SK-N-SH (cell line): ENCODE measurements around the gene FLOT1. TPM values are rescaled to one million over a fixed set of nuclear protein-coding genes. Genes with fewer than 3 reads are reported as not detected.

ENCODE experiments used
- CTCF ChIA-PET: fragments of 300-600, 350-600 bp; formaldehyde crosslinking; extraction: SDS; loops from one replicate; lab custom pipeline; 2021; lab: Yijun Ruan, JAX
- POLR2A ChIA-PET: fragments of 350-600 bp; sonication (Branson Sonifier 250); formaldehyde crosslinking; extraction: SDS; loops from one replicate; lab custom pipeline; 2020; ENCODE audit warnings: antibody characterized with exemption, inconsistent platforms; lab: Yijun Ruan, JAX
- DNase-seq: peaks from one replicate; pipeline ENCODE4 v3.0.0; 2012
- H2AFZ ChIP-seq: fragments of 200-600 bp; sonication (generic); 2 replicates; pipeline ENCODE4 v1.8.1; 2016; ENCODE audit warnings: antibody characterized with exemption, mild to moderate bottlenecking, low read depth
- H3F3A ChIP-seq: fragments of 200-600 bp; sonication (generic); replicated peaks from 2 replicates; pipeline ENCODE3; 2016; ENCODE audit warnings: antibody characterized with exemption, mild to moderate bottlenecking; ENCODE audit not compliant: insufficient read depth
- H3K27ac ChIP-seq, 2 experiments: fragments of 200-500 bp in 1 of 2; fragments of 200-600 bp in 1 of 2; sonication (Bioruptor generic) in 1 of 2; sonication (generic), shearing (Covaris generic) in 1 of 2; 2 replicates each; pipeline versions ENCODE4 v1.5.1 to v1.6.1; 2014 to 2016; ENCODE audit warnings: low read depth in 2 of 2, inconsistent platforms in 1 of 2, low read length in 1 of 2, mild to moderate bottlenecking in 1 of 2, mixed read lengths in 1 of 2
- H3K27me3 ChIP-seq: fragments of 200-600 bp; sonication (generic), shearing (Covaris generic); 2 replicates; pipeline ENCODE4 v1.6.1; 2016; ENCODE audit warnings: mixed run types; ENCODE audit not compliant: insufficient read depth
- H3K36me3 ChIP-seq, 2 experiments: fragments of 200-500 bp in 1 of 2; fragments of 200-600 bp in 1 of 2; sonication (Bioruptor generic) in 1 of 2; sonication (generic) in 1 of 2; replicated peaks in 1 of 2; 2 replicates each; pipeline versions ENCODE3 to v1.5.1; 2014 to 2016; ENCODE audit warnings: low read length in 1 of 2, mild to moderate bottlenecking in 1 of 2; ENCODE audit not compliant: insufficient read depth in 2 of 2, control insufficient read depth in 1 of 2
- H3K4me1 ChIP-seq, 2 experiments: fragments of 200-500 bp in 1 of 2; fragments of 200-600 bp in 1 of 2; sonication (Bioruptor generic) in 1 of 2; sonication (generic), shearing (Covaris generic) in 1 of 2; 2 replicates each; pipeline versions ENCODE4 v1.5.1 to v1.6.1; 2014 to 2016; ENCODE audit warnings: low read depth in 1 of 2, low read length in 1 of 2, mixed run types in 1 of 2; ENCODE audit not compliant: insufficient read depth in 2 of 2, control insufficient read depth in 1 of 2
- H3K4me2 ChIP-seq: fragments of 200-600 bp; sonication (generic), shearing (Covaris generic); 2 replicates; pipeline ENCODE4 v1.6.1; 2017; ENCODE audit warnings: mixed run types
- H3K4me3 ChIP-seq, 2 experiments: fragments of 200-500 bp in 1 of 2; fragments of 200-600 bp in 1 of 2; sonication (Bioruptor generic) in 1 of 2; sonication (generic), shearing (Covaris generic) in 1 of 2; 2 replicates each; pipeline versions ENCODE4 v1.5.1 to v1.8.1; 2014 to 2016; ENCODE audit warnings: low read depth in 2 of 2, inconsistent platforms in 1 of 2, low read length in 1 of 2, mild to moderate bottlenecking in 1 of 2, mixed read lengths in 1 of 2, moderate library complexity in 1 of 2
- H3K79me2 ChIP-seq: fragments of 200-600 bp; sonication (generic); 2 replicates; pipeline ENCODE4 v1.8.1; 2017; ENCODE audit warnings: mild to moderate bottlenecking; ENCODE audit not compliant: insufficient read depth
- H3K9ac ChIP-seq: fragments of 200-600 bp; sonication (generic); 2 replicates; pipeline ENCODE4 v1.6.1; 2017; ENCODE audit warnings: mixed run types
- H3K9me2 ChIP-seq: fragments of 200-600 bp; sonication (generic); 2 replicates; pipeline ENCODE4 v1.6.1; 2017; ENCODE audit warnings: mixed run types
- H3K9me3 ChIP-seq: fragments of 200-600 bp; sonication (generic); 2 replicates; pipeline ENCODE4 v1.6.1; 2017; ENCODE audit warnings: mixed run types, mild to moderate bottlenecking, moderate library complexity
- H4K20me1 ChIP-seq: fragments of 200-600 bp; sonication (generic); 2 replicates; pipeline ENCODE4 v1.6.1; 2017; ENCODE audit warnings: mild to moderate bottlenecking, mixed run types; ENCODE audit not compliant: insufficient read depth
- ELF1 ChIP-seq: IDR thresholded peaks from 2 replicates; pipeline ENCODE4 v1.4.0; 2012
- GABPA ChIP-seq: IDR thresholded peaks from 2 replicates; pipeline ENCODE4 v1.4.0; 2012; ENCODE audit warnings: low read depth, mild to moderate bottlenecking
- IRF3 ChIP-seq: fragments of 150-350 bp; IDR thresholded peaks from 2 replicates; pipeline ENCODE4 v1.6.1; 2016; ENCODE audit warnings: mild to moderate bottlenecking, low read depth, low read length
- MAX ChIP-seq: IDR thresholded peaks from 2 replicates; pipeline ENCODE4 v1.4.0; 2012; ENCODE audit warnings: low read depth
- MEF2A ChIP-seq: IDR thresholded peaks from 2 replicates; pipeline ENCODE4 v1.4.0; 2012; ENCODE audit warnings: low read depth, borderline replicate concordance
- MXI1 ChIP-seq: IDR thresholded peaks from 2 replicates; pipeline ENCODE4 v1.6.1; 2012; ENCODE audit warnings: mild to moderate bottlenecking, low read depth, low read length, improper control_type of control experiment
- NRF1 ChIP-seq: IDR thresholded peaks from 2 replicates; pipeline ENCODE4 v1.6.1; 2012; ENCODE audit warnings: low read depth, mild to moderate bottlenecking, low read length
- PBX3 ChIP-seq: IDR thresholded peaks from 2 replicates; pipeline ENCODE4; 2012
- POLR2AphosphoS5 ChIP-seq: IDR thresholded peaks from 2 replicates; pipeline ENCODE4 v1.6.1; 2012; ENCODE audit warnings: low read depth, low read length
- RCOR1 ChIP-seq: fragments of 150-350 bp; IDR thresholded peaks from 2 replicates; pipeline ENCODE4 v1.6.1; 2017; ENCODE audit warnings: antibody characterized with exemption, low read length
- SIN3A ChIP-seq: IDR thresholded peaks from 2 replicates; pipeline ENCODE4 v1.6.1; 2012; ENCODE audit warnings: low read depth, mild to moderate bottlenecking, low read length, moderate library complexity, borderline replicate concordance
- TAF1 ChIP-seq: IDR thresholded peaks from 2 replicates; pipeline ENCODE4 v1.6.1; 2012; ENCODE audit warnings: low read depth, mild to moderate bottlenecking, low read length, moderate library complexity, borderline replicate concordance
- TCF12 ChIP-seq: IDR thresholded peaks from 2 replicates; pipeline ENCODE4 v1.4.0; 2012
- TEAD4 ChIP-seq: IDR thresholded peaks from 2 replicates; pipeline ENCODE4 v1.4.0; 2012; ENCODE audit warnings: mild to moderate bottlenecking, borderline replicate concordance; ENCODE audit not compliant: insufficient read depth
- YY1 ChIP-seq: IDR thresholded peaks from 2 replicates; pipeline ENCODE4 v1.4.0; 2012; ENCODE audit warnings: low read depth, mild to moderate bottlenecking
- WGBS: methylation state at CpG from one replicate; pipeline ENCODE4 v1.1.6; 2017; ENCODE audit warnings: low lambda C conversion rate; 5-methylcytosine and 5-hydroxymethylcytosine counted together
- polyA plus RNA-seq, 3 experiments: library from polyadenylated mRNA; depleted of rRNA; stranded (reverse); fragments of >200 nt; gene quantifications; 2 replicates each; pipeline ENCODE4 v1.2.3, GENCODE V29; 2012
- TF ChIP-seq, protein P1 (sequence below): IDR thresholded peaks from 2 replicates; pipeline ENCODE4 v1.4.0; 2012; ENCODE audit warnings: low read depth, borderline replicate concordance
- TF ChIP-seq, protein P2 (sequence below): fragments of 150-350 bp; IDR thresholded peaks from 2 replicates; pipeline ENCODE4 v1.6.1; 2017; ENCODE audit warnings: antibody characterized with exemption, low read length, low read depth, borderline replicate concordance
- TF ChIP-seq, protein P3 (sequence below): fragments of 200-600 bp; sonication (generic); IDR thresholded peaks from 2 replicates; pipeline ENCODE4 v1.6.1; 2017; ENCODE audit warnings: antibody characterized with exemption, mild to moderate bottlenecking, moderate library complexity

Gene FLOT1
- polyA plus RNA-seq, 1 of the 3 experiments (the other 2 are of a cell fraction) = 462 TPM

DNA sequence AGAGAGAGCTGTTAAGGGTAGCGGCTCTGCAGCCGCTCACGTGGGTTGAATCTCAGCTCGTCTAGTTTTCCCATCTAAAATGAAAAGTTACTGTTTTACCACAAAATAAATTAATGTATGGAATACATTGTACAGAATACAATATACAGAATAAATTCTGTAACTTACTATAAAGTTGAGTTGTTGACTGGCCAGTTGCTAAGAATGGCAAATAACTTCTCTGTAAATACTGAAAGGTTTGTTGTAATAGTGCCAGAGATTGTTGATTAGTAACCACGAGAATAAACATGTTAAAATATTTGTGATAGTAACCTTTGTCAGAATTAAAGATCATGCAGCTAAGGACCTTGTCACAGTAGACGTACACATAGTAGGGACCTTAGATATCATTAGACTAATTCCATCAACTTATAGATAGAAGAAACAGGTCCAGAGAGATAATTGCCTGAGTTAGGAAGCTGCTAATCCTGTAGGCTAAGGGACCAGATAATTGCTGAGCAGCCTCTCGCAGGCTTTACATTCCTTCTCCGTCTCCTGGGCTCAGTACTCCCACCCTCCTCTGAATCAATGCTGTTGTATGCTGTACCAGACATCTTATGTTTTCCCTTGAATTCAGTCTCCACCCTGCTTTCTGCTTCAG lies 51.2 kb downstream of the FLOT1 start:
- H2AFZ ChIP-seq = peak overlapping the region; percentile 88
- no peaks in the 10 kb centered on the region for H3K27me3 ChIP-seq
- no peaks in the 10 kb centered on the region for H3K36me3 ChIP-seq
- DNase-seq = no peak
- H3K4me2 ChIP-seq = peak overlapping the region; percentile 76
- peak overlapping the region; percentile 74 for H3K9ac ChIP-seq
- 33% methylated on average over 8 of the region's 8 CpGs for WGBS
- peak overlapping the region; percentile 78 to 87; a peak in 3 of 4 replicates for H3K27ac ChIP-seq
- CTCF ChIA-PET = interaction anchor here (1.2 to 29.8 kb wide), 4 partner anchors 9 to 32 kb away, joined by 3 to 838 read pairs (median 32); partner anchors contain the start of genes DHX16, FLOT1, MDC1 and TUBB
- no peaks in the 10 kb centered on the region for H3K9me3 ChIP-seq
- H3F3A ChIP-seq = no peaks in the 10 kb centered on the region
- H3K9me2 ChIP-seq = no peaks in the 10 kb centered on the region
- peak overlapping the region; percentile 66 to 86 for H3K4me3 ChIP-seq
- peaks cover 42% of the 10 kb centered on the region for H3K79me2 ChIP-seq
- TF ChIP-seq PBX3 = 0 out of 2 replicates have a peak, but pooled peaks have one; percentile 15
- TF ChIP-seq, protein P1, sequence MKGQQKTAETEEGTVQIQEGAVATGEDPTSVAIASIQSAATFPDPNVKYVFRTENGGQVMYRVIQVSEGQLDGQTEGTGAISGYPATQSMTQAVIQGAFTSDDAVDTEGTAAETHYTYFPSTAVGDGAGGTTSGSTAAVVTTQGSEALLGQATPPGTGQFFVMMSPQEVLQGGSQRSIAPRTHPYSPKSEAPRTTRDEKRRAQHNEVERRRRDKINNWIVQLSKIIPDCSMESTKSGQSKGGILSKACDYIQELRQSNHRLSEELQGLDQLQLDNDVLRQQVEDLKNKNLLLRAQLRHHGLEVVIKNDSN = no peak
- POLR2A ChIA-PET = interaction anchor here (0.5 to 1.5 kb wide), 7 partner anchors 10 to 847 kb away, joined by 3 to 6 read pairs (median 3); partner anchors contain the start of gene MDC1
- H3K4me1 ChIP-seq = peaks cover 17 to 27% of the 10 kb centered on the region in 2 experiments; a peak in 2 of 4 replicates
- no peaks in the 10 kb centered on the region for H4K20me1 ChIP-seq

DNA sequence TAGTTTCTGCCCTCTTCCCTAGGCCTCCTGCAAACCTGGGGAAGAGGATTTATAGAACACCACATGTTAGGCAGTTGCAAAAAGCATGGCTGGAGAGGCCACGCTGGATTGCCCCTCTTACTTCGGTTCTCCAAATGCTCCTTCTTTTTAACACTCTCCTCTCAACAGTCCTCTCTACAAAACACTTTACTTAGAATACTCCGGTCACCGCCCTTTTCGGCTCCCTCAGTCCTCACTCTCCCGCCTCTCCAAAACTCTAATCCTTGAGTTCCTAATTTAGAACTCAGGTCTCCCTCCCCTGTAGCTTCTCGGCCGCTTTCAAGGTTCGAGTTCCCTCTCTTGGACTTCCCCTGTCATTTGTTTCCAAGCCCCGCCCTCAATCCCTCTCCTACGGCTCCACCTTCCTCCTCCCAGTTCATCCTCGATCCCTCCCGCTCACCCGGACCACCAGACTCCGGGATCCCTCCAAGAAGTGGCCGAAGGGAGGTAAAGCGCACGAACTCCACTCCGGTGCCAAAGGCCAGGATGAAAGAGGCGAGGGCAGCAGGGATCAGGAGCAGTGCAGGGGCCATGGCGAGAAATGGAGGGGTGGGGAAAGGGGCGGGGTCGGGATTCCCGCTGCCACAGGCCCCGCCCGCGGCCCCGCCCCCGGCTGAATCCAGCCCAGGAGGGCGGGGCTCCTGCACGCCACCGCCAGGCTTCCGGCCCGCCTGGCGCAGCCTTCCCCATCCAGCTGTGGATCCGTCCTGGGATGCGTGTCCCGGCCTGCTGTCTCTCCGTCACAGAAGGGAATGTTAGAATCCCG lies 51.9 kb downstream of the FLOT1 start, which contains the start of gene NRM:
TSS of gene NRM (minus strand) at position 582 of the 805 bp plus-strand sequence. CDS start at position 572, 10 bp downstream.
- WGBS = under 1% methylated on average over 35 of the region's 40 CpGs
- Histone ChIP-seq H3K9ac (peak within 1 kb of the TSS; percentile 74), H3K27me3 (no peaks in the 10 kb centered on the region), H3K36me3 (no peaks in the 10 kb centered on the region), H4K20me1 (no peaks in the 10 kb centered on the region; the same call in 1 of the 2 replicates), H3K27ac (peak within 1 kb of the TSS; percentile 78 to 87), H3F3A (no peaks in the 10 kb centered on the region), H3K9me2 (no peaks in the 10 kb centered on the region), H3K4me1 (peaks cover 17 to 34% of the 10 kb centered on the region in 2 experiments; a peak in 2 of 4 replicates), H3K4me3 (peak within 1 kb of the TSS; percentile 66 to 86), H3K9me3 (no peaks in the 10 kb centered on the region), H2AFZ (peak within 1 kb of the TSS; percentile 88), H3K79me2 (peaks cover 49% of the 10 kb centered on the region), H3K4me2 (peak within 1 kb of the TSS; percentile 76)
- peak; percentile 94 for DNase-seq
- POLR2A ChIA-PET = interaction anchor here (0.5 to 1.5 kb wide), 8 partner anchors 9 to 847 kb away, joined by 3 to 6 read pairs (median 3); partner anchors contain the start of gene MDC1
- CTCF ChIA-PET = interaction anchor here (2.0 to 29.8 kb wide), 3 partner anchors 8 to 32 kb away, joined by 7 to 838 read pairs (median 56); partner anchors contain the start of genes FLOT1, MDC1 and TUBB
- TF ChIP-seq IRF3 = no peak
- peak; percentile 53; the same call in 1 of the 2 replicates for TF ChIP-seq GABPA
- TF ChIP-seq SIN3A = peak; percentile 88
- TF ChIP-seq TEAD4 = no peak
- TF ChIP-seq MAX = peak; percentile 57
- peak; percentile 55; the same call in 1 of the 2 replicates for TF ChIP-seq TAF1
- TF ChIP-seq ELF1 = 0 out of 2 replicates have a peak, but pooled peaks have one; percentile 37
- TF ChIP-seq TCF12 = peak; percentile 32; the same call in 1 of the 2 replicates
- no peak for TF ChIP-seq MEF2A
- TF ChIP-seq, protein P2, sequence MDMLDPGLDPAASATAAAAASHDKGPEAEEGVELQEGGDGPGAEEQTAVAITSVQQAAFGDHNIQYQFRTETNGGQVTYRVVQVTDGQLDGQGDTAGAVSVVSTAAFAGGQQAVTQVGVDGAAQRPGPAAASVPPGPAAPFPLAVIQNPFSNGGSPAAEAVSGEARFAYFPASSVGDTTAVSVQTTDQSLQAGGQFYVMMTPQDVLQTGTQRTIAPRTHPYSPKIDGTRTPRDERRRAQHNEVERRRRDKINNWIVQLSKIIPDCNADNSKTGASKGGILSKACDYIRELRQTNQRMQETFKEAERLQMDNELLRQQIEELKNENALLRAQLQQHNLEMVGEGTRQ = no peak
- TF ChIP-seq POLR2AphosphoS5 = peak; percentile 78
- TF ChIP-seq MXI1 = peak; percentile 95
- TF ChIP-seq, protein P3, sequence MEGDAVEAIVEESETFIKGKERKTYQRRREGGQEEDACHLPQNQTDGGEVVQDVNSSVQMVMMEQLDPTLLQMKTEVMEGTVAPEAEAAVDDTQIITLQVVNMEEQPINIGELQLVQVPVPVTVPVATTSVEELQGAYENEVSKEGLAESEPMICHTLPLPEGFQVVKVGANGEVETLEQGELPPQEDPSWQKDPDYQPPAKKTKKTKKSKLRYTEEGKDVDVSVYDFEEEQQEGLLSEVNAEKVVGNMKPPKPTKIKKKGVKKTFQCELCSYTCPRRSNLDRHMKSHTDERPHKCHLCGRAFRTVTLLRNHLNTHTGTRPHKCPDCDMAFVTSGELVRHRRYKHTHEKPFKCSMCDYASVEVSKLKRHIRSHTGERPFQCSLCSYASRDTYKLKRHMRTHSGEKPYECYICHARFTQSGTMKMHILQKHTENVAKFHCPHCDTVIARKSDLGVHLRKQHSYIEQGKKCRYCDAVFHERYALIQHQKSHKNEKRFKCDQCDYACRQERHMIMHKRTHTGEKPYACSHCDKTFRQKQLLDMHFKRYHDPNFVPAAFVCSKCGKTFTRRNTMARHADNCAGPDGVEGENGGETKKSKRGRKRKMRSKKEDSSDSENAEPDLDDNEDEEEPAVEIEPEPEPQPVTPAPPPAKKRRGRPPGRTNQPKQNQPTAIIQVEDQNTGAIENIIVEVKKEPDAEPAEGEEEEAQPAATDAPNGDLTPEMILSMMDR = no peak
- peak; percentile 45; the same call in 1 of the 2 replicates for TF ChIP-seq NRF1
- no peak for TF ChIP-seq YY1
- no peak for TF ChIP-seq RCOR1
